ENCODE measurements around the gene MVB12B. TPM values are rescaled to one million over a fixed set of nuclear protein-coding genes. Genes with fewer than 3 reads are reported as not detected.

The MVB12B gene
- polyA plus RNA-seq, 1 donor from 2014 or later = 39.5 TPM

DNA sequence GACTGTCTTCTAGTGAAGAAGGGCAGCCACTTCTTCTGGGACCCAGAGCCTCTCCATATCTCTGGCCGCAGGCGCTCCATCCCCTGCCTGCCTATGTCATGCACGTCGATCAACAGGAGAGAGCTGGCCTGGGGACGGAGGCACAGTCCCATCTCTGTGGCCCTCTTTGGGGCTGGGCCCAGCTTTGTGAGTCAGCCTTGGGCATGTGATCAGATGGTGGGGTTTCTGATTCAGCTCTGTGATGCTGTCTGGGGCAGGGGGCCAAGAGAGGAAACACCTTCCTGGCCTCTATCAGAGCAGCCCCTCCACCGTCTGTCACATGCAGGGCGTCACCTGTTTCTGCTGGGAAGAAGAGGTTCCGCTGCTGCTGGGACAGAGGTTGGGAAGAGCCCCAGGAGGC is 72.6 kb downstream of the MVB12B start:
- H3K27me3 ChIP-seq (ENCODE audit: insufficient read depth, low read depth, low read length) = no peaks in the 10 kb centered on the region
- no peaks in the 10 kb centered on the region for H3K79me2 ChIP-seq (replicated peaks; ENCODE audit: insufficient read depth, low read length)
- H3K9ac ChIP-seq (ENCODE audit: low read length) = peak overlapping the region; percentile 38
- TF ChIP-seq POLR2AphosphoS5 (IDR thresholded peaks at IDR 0.05) = no peak
- no peak for TF ChIP-seq EP300 (conservative IDR thresholded peaks at IDR 0.05; ENCODE audit: poor library complexity, severe bottlenecking)
- TF ChIP-seq, protein P1, sequence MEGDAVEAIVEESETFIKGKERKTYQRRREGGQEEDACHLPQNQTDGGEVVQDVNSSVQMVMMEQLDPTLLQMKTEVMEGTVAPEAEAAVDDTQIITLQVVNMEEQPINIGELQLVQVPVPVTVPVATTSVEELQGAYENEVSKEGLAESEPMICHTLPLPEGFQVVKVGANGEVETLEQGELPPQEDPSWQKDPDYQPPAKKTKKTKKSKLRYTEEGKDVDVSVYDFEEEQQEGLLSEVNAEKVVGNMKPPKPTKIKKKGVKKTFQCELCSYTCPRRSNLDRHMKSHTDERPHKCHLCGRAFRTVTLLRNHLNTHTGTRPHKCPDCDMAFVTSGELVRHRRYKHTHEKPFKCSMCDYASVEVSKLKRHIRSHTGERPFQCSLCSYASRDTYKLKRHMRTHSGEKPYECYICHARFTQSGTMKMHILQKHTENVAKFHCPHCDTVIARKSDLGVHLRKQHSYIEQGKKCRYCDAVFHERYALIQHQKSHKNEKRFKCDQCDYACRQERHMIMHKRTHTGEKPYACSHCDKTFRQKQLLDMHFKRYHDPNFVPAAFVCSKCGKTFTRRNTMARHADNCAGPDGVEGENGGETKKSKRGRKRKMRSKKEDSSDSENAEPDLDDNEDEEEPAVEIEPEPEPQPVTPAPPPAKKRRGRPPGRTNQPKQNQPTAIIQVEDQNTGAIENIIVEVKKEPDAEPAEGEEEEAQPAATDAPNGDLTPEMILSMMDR (IDR thresholded peaks at IDR 0.05; ENCODE audit: poor library complexity, severe bottlenecking) = no peak
- TF ChIP-seq MXI1 (conservative IDR thresholded peaks at IDR 0.05; ENCODE audit: poor library complexity, severe bottlenecking) = no peak
- TF ChIP-seq EZH2 (IDR thresholded peaks at IDR 0.05; ENCODE audit: borderline replicate concordance, insufficient read depth, low read length, poor library complexity, severe bottlenecking) = no peak
- TF ChIP-seq RAD21 (conservative IDR thresholded peaks at IDR 0.05) = no peak
- no peak for TF ChIP-seq TAF1 (IDR thresholded peaks at IDR 0.05; ENCODE audit: low read depth)
- TF ChIP-seq, protein P2, sequence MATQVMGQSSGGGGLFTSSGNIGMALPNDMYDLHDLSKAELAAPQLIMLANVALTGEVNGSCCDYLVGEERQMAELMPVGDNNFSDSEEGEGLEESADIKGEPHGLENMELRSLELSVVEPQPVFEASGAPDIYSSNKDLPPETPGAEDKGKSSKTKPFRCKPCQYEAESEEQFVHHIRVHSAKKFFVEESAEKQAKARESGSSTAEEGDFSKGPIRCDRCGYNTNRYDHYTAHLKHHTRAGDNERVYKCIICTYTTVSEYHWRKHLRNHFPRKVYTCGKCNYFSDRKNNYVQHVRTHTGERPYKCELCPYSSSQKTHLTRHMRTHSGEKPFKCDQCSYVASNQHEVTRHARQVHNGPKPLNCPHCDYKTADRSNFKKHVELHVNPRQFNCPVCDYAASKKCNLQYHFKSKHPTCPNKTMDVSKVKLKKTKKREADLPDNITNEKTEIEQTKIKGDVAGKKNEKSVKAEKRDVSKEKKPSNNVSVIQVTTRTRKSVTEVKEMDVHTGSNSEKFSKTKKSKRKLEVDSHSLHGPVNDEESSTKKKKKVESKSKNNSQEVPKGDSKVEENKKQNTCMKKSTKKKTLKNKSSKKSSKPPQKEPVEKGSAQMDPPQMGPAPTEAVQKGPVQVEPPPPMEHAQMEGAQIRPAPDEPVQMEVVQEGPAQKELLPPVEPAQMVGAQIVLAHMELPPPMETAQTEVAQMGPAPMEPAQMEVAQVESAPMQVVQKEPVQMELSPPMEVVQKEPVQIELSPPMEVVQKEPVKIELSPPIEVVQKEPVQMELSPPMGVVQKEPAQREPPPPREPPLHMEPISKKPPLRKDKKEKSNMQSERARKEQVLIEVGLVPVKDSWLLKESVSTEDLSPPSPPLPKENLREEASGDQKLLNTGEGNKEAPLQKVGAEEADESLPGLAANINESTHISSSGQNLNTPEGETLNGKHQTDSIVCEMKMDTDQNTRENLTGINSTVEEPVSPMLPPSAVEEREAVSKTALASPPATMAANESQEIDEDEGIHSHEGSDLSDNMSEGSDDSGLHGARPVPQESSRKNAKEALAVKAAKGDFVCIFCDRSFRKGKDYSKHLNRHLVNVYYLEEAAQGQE (IDR thresholded peaks at IDR 0.05; ENCODE audit: borderline replicate concordance) = no peak
- no peak for TF ChIP-seq SMC3 (conservative IDR thresholded peaks at IDR 0.05; ENCODE audit: poor library complexity)
- no peak overlapping the region for H3K4me2 ChIP-seq (ENCODE audit: low read length)
- no peak overlapping the region for H3K4me3 ChIP-seq (ENCODE audit: low read length)
- H3K9me2 ChIP-seq (ENCODE audit: insufficient read depth, low read length) = no peaks in the 10 kb centered on the region
- no peak overlapping the region for H3K27ac ChIP-seq (ENCODE audit: low read length)
- H3F3A ChIP-seq (ENCODE audit: insufficient read depth, low read length, poor library complexity, severe bottlenecking) = no peaks in the 10 kb centered on the region
- no peaks in the 10 kb centered on the region for H4K20me1 ChIP-seq (ENCODE audit: insufficient read depth)
- no peak overlapping the region for H2AFZ ChIP-seq (ENCODE audit: low read depth, low read length)
- no peaks in the 10 kb centered on the region for H3K9me3 ChIP-seq (ENCODE audit: low read length)
- H3K36me3 ChIP-seq (ENCODE audit: insufficient read depth, low read length) = no peaks in the 10 kb centered on the region

DNA sequence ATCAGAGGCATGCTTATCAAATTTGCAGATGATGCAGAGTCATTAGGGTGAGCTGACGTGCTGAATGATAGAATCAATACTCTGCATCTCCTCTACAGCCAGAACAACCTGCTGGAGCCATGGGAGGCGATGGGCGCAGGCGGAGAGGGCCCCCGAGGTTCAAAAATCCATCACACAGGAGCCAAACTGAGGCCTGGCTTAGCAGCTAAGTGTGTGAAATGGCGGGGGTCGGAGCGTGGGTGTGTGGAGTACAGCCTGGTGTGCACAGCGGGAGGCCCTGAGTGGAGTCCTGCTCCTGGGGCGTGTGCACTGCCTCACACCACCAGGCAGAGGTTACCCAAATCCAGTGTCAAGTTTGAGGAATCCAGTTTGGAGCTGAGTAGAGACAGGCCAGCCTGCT is 73.2 kb downstream of the MVB12B start:
- Histone ChIP-seq H2AFZ (ENCODE audit: low read depth, low read length) (no peak overlapping the region), H3K9me3 (ENCODE audit: low read length) (no peaks in the 10 kb centered on the region), H3K79me2 (replicated peaks; ENCODE audit: insufficient read depth, low read length) (no peaks in the 10 kb centered on the region), H3K36me3 (ENCODE audit: insufficient read depth, low read length) (no peaks in the 10 kb centered on the region), H3K9me2 (ENCODE audit: insufficient read depth, low read length) (no peaks in the 10 kb centered on the region), H3K4me2 (ENCODE audit: low read length) (no peak overlapping the region), H3K27me3 (ENCODE audit: insufficient read depth, low read depth, low read length) (no peaks in the 10 kb centered on the region), H3F3A (ENCODE audit: insufficient read depth, low read length, poor library complexity, severe bottlenecking) (no peaks in the 10 kb centered on the region), H4K20me1 (ENCODE audit: insufficient read depth) (no peaks in the 10 kb centered on the region), H3K27ac (ENCODE audit: low read length) (peak overlapping the region; percentile 92), H3K9ac (ENCODE audit: low read length) (no peak overlapping the region), H3K4me3 (ENCODE audit: low read length) (no peak overlapping the region)
- TF ChIP-seq, protein P1 (IDR thresholded peaks at IDR 0.05; ENCODE audit: poor library complexity, severe bottlenecking) = no peak
- TF ChIP-seq SMC3 (conservative IDR thresholded peaks at IDR 0.05; ENCODE audit: poor library complexity) (no peak), EZH2 (IDR thresholded peaks at IDR 0.05; ENCODE audit: borderline replicate concordance, insufficient read depth, low read length, poor library complexity, severe bottlenecking) (no peak), MXI1 (conservative IDR thresholded peaks at IDR 0.05; ENCODE audit: poor library complexity, severe bottlenecking) (no peak), TAF1 (IDR thresholded peaks at IDR 0.05; ENCODE audit: low read depth) (no peak), POLR2AphosphoS5 (IDR thresholded peaks at IDR 0.05) (no peak), RAD21 (conservative IDR thresholded peaks at IDR 0.05) (no peak), EP300 (conservative IDR thresholded peaks at IDR 0.05; ENCODE audit: poor library complexity, severe bottlenecking) (no peak)
- TF ChIP-seq, protein P2 (IDR thresholded peaks at IDR 0.05; ENCODE audit: borderline replicate concordance) = no peak
